ENCODE data around the gene CBS.

The CBS gene

GRCh38 chr21:43031121-43031619, 44.5 kb downstream of the CBS start:
- Histone ChIP-seq H3K36me3 (ENCODE audit: control insufficient read depth, insufficient read depth, low read length) (peaks cover 15% of the 10 kb centered on the region), H3K27me3 (ENCODE audit: control insufficient read depth, insufficient read depth, low read length) (no peaks in the 10 kb centered on the region), H3K4me1 (ENCODE audit: control insufficient read depth, insufficient read depth, low read length) (no peaks in the 10 kb centered on the region)

GRCh38 chr21:43029785-43030184, 45.9 kb downstream of the CBS start:
- H3K4me3 ChIP-seq (ENCODE audit: low read length) = no peak overlapping the region
- H3K27me3 ChIP-seq (ENCODE audit: control insufficient read depth, insufficient read depth, low read length) = no peaks in the 10 kb centered on the region
- no peaks in the 10 kb centered on the region for H3K4me1 ChIP-seq (ENCODE audit: control insufficient read depth, insufficient read depth, low read length)
- H3K9ac ChIP-seq (ENCODE audit: low read length) = no peak overlapping the region
- H3K36me3 ChIP-seq (ENCODE audit: control insufficient read depth, insufficient read depth, low read length) = peaks cover 19% of the 10 kb centered on the region
- no peak overlapping the region for H3K27ac ChIP-seq (ENCODE audit: low read depth, low read length)

More at GRCh38 chr21:43031121-43031619, 44.5 kb downstream of the CBS start:
- H3K9ac ChIP-seq (ENCODE audit: low read length) = no peak overlapping the region
- no peak overlapping the region for H3K4me3 ChIP-seq (ENCODE audit: low read length)
- no peak overlapping the region for H3K27ac ChIP-seq (ENCODE audit: low read depth, low read length)

GRCh38 chr21:43027846-43028731, 47.5 kb downstream of the CBS start:
- Histone ChIP-seq H3K27ac (ENCODE audit: low read depth, low read length) (no peak overlapping the region), H3K4me1 (ENCODE audit: control insufficient read depth, insufficient read depth, low read length) (no peaks in the 10 kb centered on the region), H3K27me3 (ENCODE audit: control insufficient read depth, insufficient read depth, low read length) (no peaks in the 10 kb centered on the region), H3K36me3 (ENCODE audit: control insufficient read depth, insufficient read depth, low read length) (peaks cover 21% of the 10 kb centered on the region), H3K4me3 (ENCODE audit: low read length) (no peak overlapping the region), H3K9ac (ENCODE audit: low read length) (no peak overlapping the region)

- Histone ChIP-seq H3K27ac (ENCODE audit: low read depth, low read length) (no peak overlapping the region), H3K9ac (ENCODE audit: low read length) (no peak overlapping the region), H3K4me3 (ENCODE audit: low read length) (no peak overlapping the region), H3K36me3 (ENCODE audit: control insufficient read depth, insufficient read depth, low read length) (peaks cover 31% of the 10 kb centered on the region), H3K27me3 (ENCODE audit: control insufficient read depth, insufficient read depth, low read length) (no peaks in the 10 kb centered on the region), H3K4me1 (ENCODE audit: control insufficient read depth, insufficient read depth, low read length) (no peaks in the 10 kb centered on the region)
These were observed 49.9 kb downstream of the CBS start for GRCh38 chr21:43025636-43026180.

DNA sequence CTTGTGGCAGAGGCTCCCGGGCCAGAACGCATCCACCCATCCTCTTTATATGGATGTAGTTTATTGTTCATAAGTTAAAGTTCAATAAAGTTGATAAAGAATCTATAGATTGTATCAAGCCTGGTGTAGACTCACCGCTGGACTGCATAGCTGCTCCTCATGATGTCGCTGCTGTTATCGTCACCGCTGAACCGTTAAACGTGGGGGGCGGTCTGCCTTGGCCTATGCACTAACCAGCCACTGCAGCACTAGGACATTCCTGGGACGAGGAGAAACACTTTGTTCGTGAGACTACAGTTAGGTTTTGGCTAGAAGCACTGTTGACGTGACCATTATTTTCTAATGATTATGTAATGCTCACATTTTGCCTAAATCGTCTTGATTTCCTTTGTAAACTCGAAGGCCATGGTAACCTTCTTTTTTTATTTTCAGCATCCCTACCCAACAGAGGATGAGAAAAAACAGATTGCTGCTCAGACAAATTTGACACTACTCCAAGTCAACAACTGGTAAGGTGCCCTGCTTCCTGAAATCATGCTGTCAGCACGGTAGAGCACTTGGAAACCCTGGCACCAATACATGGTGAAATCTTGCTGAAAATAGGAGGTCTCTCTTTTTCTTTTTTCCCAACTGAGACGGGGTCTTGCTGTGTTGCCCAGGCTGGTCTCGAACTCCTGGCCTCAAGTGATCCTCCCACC, 51.0 kb downstream of the CBS start:
- H3K9ac ChIP-seq (ENCODE audit: low read length) = no peak overlapping the region
- H3K36me3 ChIP-seq (ENCODE audit: control insufficient read depth, insufficient read depth, low read length) = peaks cover 31% of the 10 kb centered on the region

GRCh38 chr21:43023175-43023574, 52.5 kb downstream of the CBS start:
- H3K27me3 ChIP-seq (ENCODE audit: control insufficient read depth, insufficient read depth, low read length) = no peaks in the 10 kb centered on the region
- no peaks in the 10 kb centered on the region for H3K4me1 ChIP-seq (ENCODE audit: control insufficient read depth, insufficient read depth, low read length)
- peaks cover 26% of the 10 kb centered on the region for H3K36me3 ChIP-seq (ENCODE audit: control insufficient read depth, insufficient read depth, low read length)
- H3K27ac ChIP-seq (ENCODE audit: low read depth, low read length) = no peak overlapping the region
- H3K4me3 ChIP-seq (ENCODE audit: low read length) = no peak overlapping the region
- H3K9ac ChIP-seq (ENCODE audit: low read length) = no peak overlapping the region

More for the DNA sequence above, 51.0 kb downstream of the CBS start:
- H3K27me3 ChIP-seq (ENCODE audit: control insufficient read depth, insufficient read depth, low read length) = no peaks in the 10 kb centered on the region
- no peak overlapping the region for H3K4me3 ChIP-seq (ENCODE audit: low read length)
- no peaks in the 10 kb centered on the region for H3K4me1 ChIP-seq (ENCODE audit: control insufficient read depth, insufficient read depth, low read length)
- H3K27ac ChIP-seq (ENCODE audit: low read depth, low read length) = no peak overlapping the region

GRCh38 chr21:43021756-43022600, 53.7 kb downstream of the CBS start:
- no peaks in the 10 kb centered on the region for H3K27me3 ChIP-seq (ENCODE audit: control insufficient read depth, insufficient read depth, low read length)
- no peak overlapping the region for H3K9ac ChIP-seq (ENCODE audit: low read length)
- H3K4me1 ChIP-seq (ENCODE audit: control insufficient read depth, insufficient read depth, low read length) = no peaks in the 10 kb centered on the region
- H3K4me3 ChIP-seq (ENCODE audit: low read length) = no peak overlapping the region
- no peak overlapping the region for H3K27ac ChIP-seq (ENCODE audit: low read depth, low read length)
- peaks cover 26% of the 10 kb centered on the region for H3K36me3 ChIP-seq (ENCODE audit: control insufficient read depth, insufficient read depth, low read length)

- Histone ChIP-seq H3K36me3 (ENCODE audit: control insufficient read depth, insufficient read depth, low read length) (peaks cover 30% of the 10 kb centered on the region), H3K27me3 (ENCODE audit: control insufficient read depth, insufficient read depth, low read length) (no peaks in the 10 kb centered on the region), H3K4me1 (ENCODE audit: control insufficient read depth, insufficient read depth, low read length) (no peaks in the 10 kb centered on the region), H3K9ac (ENCODE audit: low read length) (no peak overlapping the region), H3K27ac (ENCODE audit: low read depth, low read length) (no peak overlapping the region), H3K4me3 (ENCODE audit: low read length) (no peak overlapping the region)
These were observed 54.4 kb downstream of the CBS start for GRCh38 chr21:43021191-43021590.

GRCh38 chr21:43020771-43021170, 54.9 kb downstream of the CBS start:
- no peak overlapping the region for H3K9ac ChIP-seq (ENCODE audit: low read length)
- no peak overlapping the region for H3K4me3 ChIP-seq (ENCODE audit: low read length)
- no peaks in the 10 kb centered on the region for H3K27me3 ChIP-seq (ENCODE audit: control insufficient read depth, insufficient read depth, low read length)
- H3K36me3 ChIP-seq (ENCODE audit: control insufficient read depth, insufficient read depth, low read length) = peaks cover 27% of the 10 kb centered on the region
- H3K27ac ChIP-seq (ENCODE audit: low read depth, low read length) = no peak overlapping the region
- H3K4me1 ChIP-seq (ENCODE audit: control insufficient read depth, insufficient read depth, low read length) = no peaks in the 10 kb centered on the region

DNA sequence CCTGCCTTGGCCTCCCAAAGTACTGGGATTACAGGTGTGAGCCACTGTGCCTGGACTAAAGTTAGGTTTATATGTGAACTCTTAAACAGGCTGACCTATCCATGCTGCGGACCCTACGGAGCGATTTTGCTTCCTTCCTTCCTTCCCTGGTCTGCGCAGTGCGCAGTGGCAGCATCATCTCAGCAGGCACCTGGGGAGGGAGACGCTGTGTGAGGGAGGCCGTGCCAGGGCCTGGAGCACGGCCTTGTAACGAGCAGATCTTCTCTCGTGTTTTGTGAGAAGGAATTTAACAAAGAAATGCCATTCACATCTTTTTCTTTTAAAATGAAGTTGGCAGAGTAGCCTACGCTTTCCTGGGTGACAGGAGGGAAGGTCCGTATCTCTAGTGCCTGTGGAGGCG, 55.5 kb downstream of the CBS start:
- Histone ChIP-seq H3K27me3 (ENCODE audit: control insufficient read depth, insufficient read depth, low read length) (no peaks in the 10 kb centered on the region), H3K9ac (ENCODE audit: low read length) (no peak overlapping the region), H3K4me3 (ENCODE audit: low read length) (no peak overlapping the region), H3K4me1 (ENCODE audit: control insufficient read depth, insufficient read depth, low read length) (no peaks in the 10 kb centered on the region), H3K27ac (ENCODE audit: low read depth, low read length) (no peak overlapping the region), H3K36me3 (ENCODE audit: control insufficient read depth, insufficient read depth, low read length) (peaks cover 25% of the 10 kb centered on the region)

DNA sequence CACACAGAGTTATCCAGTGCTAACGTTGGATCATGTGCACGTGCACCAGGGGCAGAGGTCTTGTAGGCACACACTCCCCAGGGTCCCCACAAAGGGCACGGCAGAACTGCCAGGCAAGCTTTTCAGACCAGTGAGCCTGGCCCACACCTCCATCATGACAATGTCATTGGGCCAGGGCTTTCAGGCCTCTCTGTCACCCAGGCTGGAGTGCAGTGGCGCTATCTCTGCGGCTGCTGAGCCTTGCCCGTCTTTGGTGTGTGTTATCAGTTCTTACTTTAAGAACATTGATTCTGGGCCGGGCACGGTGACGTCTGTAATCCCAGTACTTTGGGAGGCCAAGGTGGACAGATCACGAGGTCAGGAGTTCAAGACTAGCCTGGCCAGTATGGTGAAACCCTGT, 57.1 kb downstream of the CBS start:
- Histone ChIP-seq H3K36me3 (ENCODE audit: control insufficient read depth, insufficient read depth, low read length) (peaks cover 23% of the 10 kb centered on the region), H3K9ac (ENCODE audit: low read length) (no peak overlapping the region), H3K27ac (ENCODE audit: low read depth, low read length) (no peak overlapping the region), H3K4me1 (ENCODE audit: control insufficient read depth, insufficient read depth, low read length) (no peaks in the 10 kb centered on the region), H3K27me3 (ENCODE audit: control insufficient read depth, insufficient read depth, low read length) (no peaks in the 10 kb centered on the region), H3K4me3 (ENCODE audit: low read length) (no peak overlapping the region)

DNA sequence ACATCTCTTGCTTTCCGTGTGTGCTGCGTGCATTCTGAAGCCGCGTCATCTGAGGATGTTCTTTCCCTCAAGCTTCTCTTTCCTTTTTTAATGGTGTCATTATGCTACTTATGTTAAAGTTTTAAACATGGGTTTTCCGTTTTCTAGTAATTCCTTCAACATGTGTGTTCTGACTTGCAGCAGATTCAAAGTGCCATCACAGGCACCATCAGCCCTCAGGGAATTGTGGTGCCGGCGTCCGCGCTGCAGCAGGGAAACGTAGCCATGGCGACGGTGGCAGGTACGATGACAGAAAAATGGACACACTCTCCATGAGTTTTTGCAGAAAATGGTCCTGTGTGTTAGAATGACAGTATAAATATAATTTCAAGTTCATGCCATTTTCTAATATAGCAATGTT, 58.9 kb downstream of the CBS start:
- no peak overlapping the region for H3K4me3 ChIP-seq (ENCODE audit: low read length)
- H3K4me1 ChIP-seq (ENCODE audit: control insufficient read depth, insufficient read depth, low read length) = no peaks in the 10 kb centered on the region
- H3K9ac ChIP-seq (ENCODE audit: low read length) = no peak overlapping the region
- H3K27ac ChIP-seq (ENCODE audit: low read depth, low read length) = no peak overlapping the region
- peaks cover 25% of the 10 kb centered on the region for H3K36me3 ChIP-seq (ENCODE audit: control insufficient read depth, insufficient read depth, low read length)
- no peaks in the 10 kb centered on the region for H3K27me3 ChIP-seq (ENCODE audit: control insufficient read depth, insufficient read depth, low read length)
